HG03520 (cell line): Measurements from ENCODE around the gene SLITRK3.
A peak's percentile ranks its signal among the peaks of the same experiment; 100 is the strongest.

ENCODE experiments used
- ATAC-seq: cut with Tn5 transposase; IDR thresholded peaks from one replicate; pipeline ENCODE4 v1.9.1; 2021; ENCODE audit warnings: mild to moderate bottlenecking, moderate library complexity; ENCODE audit not compliant: unreplicated experiment

SLITRK3 gene, protein sequence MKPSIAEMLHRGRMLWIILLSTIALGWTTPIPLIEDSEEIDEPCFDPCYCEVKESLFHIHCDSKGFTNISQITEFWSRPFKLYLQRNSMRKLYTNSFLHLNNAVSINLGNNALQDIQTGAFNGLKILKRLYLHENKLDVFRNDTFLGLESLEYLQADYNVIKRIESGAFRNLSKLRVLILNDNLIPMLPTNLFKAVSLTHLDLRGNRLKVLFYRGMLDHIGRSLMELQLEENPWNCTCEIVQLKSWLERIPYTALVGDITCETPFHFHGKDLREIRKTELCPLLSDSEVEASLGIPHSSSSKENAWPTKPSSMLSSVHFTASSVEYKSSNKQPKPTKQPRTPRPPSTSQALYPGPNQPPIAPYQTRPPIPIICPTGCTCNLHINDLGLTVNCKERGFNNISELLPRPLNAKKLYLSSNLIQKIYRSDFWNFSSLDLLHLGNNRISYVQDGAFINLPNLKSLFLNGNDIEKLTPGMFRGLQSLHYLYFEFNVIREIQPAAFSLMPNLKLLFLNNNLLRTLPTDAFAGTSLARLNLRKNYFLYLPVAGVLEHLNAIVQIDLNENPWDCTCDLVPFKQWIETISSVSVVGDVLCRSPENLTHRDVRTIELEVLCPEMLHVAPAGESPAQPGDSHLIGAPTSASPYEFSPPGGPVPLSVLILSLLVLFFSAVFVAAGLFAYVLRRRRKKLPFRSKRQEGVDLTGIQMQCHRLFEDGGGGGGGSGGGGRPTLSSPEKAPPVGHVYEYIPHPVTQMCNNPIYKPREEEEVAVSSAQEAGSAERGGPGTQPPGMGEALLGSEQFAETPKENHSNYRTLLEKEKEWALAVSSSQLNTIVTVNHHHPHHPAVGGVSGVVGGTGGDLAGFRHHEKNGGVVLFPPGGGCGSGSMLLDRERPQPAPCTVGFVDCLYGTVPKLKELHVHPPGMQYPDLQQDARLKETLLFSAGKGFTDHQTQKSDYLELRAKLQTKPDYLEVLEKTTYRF

DNA sequence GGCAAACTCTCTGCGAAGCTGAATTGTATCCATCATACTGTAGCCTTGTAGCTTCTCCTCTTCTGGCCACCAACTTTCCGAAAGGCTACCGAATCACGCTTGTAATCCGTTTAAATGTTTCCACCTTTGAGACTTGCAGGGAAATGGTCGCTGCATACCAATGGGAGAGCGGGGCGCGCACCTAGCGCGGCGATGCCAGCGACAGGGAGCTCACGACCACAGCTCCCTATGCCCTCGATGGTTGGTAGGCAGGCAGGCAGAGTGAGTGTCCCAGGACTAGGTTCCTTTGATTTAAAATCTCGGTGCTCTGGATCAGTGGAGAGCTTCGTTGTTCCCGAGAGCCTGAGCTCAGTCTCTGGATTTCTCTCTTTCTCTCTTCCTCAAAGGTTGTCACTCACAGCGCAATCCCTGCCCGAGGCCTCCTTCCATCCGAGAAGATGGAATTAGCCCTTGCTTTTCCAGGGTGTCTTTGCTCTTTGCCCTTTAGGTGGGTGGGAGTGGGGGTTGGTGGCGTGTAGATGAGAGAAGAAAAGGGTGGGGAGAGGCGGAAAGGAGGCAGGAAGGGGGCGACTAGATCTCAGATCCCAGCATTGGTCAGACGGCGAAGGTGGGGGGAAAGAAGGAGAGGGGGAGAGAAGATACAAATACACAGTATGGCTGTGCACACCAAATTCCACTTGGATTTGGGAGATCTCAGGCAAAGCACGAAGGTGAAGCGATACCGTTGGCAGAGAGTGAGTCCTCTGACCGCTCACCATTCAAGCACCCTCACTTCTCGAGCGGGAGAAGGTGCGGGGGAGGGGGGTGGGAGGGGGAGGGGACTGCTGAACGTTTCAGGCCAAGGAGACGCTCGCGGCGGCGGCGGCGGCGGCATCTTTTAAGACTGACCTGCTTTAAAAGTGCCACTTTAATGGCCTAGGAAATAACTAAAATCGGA, at the start of gene SLITRK3:
SLITRK3 (minus strand) TSS at position 745 of the 937 bp plus-strand sequence. CDS start 5,554 bp downstream, outside the sequence.
- ATAC-seq: no peak

DNA sequence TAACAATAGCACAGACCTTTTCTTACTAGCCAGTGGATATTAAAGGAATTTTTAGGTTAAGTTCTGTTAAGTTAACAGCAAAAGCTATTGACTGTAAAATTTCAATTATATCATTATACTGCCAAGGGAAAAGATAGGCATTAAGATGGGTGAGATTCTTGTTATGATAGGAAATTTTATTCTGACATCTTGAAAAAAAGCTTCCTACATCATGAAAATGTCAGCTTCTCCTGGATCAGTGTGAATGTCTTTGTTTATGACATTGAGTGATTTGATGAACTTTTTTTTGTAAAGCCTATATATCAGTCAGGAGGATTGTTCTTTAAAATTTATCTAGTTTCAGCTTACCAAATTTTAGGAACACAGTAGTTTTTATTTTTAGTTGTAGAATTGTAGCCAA, 47.4 kb upstream of the SLITRK3 start:
- no peak for ATAC-seq

DNA sequence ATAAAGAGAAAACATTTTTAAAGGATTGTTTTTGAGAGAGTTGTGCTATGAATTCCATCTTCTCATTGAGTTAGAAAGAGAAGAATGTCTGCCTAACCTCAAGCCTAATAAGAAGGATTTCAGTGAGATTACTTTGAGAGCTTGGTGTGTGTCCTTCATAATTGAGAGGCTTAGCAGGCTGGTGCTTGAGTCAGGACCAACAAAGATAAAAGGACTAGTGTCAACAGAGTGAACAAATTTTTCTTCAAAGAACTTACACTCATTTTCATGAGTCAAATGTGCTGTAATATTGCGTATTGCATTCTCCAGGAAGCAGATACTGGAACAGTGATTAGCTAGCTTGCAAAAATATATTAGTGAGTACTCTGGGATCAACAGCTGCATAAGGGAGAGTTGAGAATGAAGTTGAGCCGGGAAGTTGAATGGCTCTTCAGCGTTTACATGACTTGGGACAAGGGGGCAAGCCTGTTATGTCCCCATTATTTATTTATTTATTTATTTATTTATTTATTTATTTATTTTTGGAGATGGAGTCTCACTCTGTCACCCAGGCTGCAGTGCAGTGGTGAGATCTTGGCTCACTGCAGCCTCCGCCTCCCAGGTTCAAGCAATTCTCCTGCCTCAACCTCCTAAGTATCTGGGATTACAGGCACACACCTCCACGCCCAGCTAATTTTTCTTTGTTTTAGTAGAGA, 37.5 kb upstream of the SLITRK3 start:
- no peak for ATAC-seq

DNA sequence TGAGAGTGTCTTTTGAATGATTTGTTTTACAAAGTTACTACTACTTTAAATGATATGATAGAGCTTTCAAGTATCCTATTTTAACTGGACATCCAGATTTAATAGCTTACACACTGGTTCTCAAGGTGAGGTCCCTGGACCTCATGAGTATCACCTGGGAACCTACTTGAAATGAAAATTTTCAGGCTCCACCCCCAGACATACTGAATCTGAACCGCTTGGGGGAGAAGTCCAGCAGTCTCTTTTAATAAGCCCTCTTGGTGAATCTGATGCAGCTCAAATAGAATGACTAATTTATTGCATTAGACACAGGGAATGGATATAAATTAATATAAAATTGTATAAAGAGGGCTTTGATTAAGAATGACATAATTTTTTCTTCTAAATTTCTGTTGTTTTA, 29.4 kb upstream of the SLITRK3 start:
- no peak for ATAC-seq

DNA sequence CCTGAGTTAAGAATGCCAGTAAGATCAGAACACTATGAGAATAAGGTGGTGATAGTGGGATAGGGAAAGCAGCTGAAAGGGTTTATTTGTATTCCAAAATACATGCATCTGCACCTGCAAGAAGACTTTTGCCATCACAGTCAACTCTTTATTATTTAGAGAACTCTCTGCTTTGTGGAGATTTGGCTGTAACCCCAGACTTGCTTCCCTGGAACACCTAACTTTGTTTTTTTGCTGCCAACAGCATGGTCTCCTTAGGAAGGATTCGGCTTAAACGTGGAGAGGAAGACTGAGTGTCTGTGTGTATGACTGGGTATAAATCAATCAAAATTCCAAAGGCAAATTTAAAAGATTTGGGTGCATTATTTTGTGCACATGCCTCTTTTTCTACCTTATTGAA, 21.6 kb upstream of the SLITRK3 start:
- ATAC-seq: no peak

DNA sequence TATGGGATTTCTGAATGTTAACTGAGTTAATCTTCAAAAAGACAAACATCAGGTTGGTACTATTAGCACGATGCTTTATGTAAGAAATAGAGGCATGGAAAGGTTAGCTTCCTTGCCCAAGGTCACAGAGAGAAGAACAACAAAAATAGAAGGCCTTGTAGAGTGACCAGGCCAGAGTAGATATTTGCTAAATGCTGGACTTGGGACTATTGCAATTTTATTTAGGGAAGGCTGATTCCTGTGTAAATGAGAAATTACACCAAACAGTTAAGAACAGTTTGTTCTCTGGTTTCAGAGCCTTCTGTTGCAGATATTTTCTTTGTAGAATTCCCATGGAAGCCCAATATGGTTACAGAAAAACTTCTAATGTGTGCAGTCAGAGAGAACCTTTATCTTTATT, 16.4 kb upstream of the SLITRK3 start:
- no peak for ATAC-seq

DNA sequence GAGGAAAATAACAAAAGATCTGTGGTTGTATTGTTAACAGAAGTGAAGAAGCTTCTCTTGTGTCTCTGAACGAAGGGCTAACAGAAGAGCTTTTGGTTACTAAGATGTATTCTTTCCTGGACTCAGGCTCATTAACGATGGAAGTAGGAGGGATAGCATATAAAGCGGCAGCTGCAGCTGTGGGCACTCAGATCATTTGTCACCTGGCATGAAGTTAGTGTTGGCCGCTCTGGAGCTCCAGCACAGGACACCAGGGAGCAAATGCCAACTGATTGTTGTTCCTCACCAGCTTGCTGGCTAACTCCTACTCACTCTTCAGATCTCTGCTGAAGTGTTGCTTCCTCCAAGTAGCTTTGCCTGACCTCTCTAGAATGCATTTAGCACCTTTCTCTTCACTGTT, 15.5 kb upstream of the SLITRK3 start:
- no peak for ATAC-seq

DNA sequence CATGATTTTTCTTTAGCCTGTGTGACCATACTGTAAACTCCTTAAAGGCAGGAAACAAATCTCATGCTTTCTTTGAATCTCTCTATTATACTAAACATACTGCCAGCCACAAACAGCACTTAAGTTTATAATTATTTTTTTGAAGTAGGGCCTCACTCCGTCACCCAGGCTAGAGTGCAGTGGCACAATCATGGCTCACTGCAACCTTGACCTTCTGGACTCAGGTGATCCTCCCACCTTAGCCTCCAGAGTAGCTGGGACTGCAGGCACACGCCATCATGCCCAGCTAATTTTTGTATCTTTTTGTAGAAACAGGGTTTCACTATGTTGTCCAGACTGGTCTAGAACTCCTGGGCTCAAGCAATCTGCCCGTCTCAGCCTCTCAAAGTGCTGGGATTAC, 14.5 kb upstream of the SLITRK3 start:
- ATAC-seq: no peak

DNA sequence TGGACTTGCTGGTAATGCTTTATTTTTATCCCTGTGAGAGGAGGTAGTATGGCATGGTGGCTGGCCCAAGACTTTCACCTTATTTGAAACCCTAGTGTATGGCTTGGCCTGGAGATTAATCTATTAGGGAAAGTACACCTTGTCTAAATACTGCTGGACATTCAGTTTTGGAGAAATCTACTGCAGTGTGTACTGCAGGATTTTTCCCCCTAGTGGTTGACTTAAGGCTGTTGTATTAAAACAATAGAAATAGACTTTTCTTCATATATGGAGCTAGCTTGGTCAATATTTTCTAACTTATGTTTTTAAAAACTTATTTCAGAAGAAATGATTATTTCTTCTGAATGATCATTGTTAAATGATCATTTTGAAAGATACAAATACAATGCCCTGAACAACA, 13.9 kb upstream of the SLITRK3 start:
- no peak for ATAC-seq

DNA sequence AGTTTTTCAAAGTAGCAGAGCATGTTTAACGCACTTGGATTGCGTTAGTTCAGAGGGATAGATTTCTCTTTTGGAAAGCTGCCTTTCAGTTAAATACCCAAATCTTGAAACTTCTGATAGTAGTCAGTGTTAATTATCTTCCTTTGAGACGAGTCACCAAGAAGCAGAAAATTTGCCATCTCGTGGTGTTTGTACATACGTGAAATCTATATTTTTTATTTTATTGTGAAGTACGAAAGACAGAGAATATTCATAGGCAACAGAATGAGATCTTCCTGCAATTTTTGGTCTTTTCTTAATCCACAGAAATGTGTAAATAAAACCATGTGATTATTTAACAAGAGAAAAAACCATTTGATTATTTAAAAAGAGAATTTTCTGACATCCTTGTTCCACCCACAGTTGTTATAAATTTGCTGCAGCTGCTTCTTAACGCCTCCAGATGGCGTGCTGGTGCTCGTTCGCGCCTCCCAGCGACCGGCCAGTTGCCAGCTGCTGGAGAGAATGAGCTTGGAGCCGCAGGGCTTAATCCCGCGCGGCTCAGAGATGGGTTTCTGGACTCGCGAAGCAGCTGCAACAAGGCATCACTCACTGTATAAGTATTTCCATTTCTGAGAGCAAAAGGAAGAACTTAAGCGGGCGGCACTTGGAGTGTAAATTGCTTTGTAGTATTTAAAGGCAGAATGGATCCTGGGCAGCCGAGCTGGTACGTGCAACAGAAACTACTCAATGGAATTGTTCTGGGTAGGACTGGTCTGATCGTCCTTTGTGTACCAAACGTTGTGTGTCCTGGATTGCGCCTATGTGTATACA, 10.5 kb upstream of the SLITRK3 start:
- peak; percentile 96 for ATAC-seq

DNA sequence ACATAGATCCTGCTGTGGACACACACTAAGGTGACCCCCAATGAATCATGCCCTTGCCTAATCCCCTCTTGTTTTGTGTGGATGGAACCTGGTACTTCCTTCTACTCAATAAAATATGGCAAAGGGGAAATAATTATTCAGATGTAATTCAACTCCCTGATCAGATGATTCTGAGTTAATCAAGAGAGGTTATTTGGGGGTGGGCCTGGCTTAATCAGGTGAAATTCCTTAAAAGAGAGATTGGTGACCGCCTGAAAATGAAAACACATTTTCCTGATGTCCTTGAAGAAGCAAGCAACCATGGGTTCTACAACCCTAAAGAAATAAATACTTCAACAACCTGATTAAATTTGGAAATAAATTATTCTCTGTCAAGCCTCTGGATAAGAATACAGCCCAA, 8.3 kb upstream of the SLITRK3 start:
- ATAC-seq: no peak

DNA sequence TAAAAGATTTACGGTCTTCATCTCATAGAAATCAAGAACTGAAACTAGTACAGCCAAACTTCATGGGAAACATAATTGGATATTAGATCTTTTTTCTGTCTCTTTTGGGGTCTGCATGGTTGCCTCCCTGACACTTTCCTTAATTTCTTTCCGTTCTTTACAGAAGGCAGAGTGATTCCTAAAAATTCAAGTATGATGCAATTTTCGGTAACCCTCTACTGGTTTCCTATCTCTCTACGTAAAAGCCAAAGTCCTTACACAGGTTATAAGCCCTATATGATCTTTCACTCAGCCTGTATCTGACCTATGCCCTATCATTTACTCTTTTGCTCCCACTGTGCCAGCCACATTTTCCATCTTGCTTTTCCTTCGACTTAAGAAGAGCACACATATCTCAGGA, 6.8 kb upstream of the SLITRK3 start:
- ATAC-seq: no peak

DNA sequence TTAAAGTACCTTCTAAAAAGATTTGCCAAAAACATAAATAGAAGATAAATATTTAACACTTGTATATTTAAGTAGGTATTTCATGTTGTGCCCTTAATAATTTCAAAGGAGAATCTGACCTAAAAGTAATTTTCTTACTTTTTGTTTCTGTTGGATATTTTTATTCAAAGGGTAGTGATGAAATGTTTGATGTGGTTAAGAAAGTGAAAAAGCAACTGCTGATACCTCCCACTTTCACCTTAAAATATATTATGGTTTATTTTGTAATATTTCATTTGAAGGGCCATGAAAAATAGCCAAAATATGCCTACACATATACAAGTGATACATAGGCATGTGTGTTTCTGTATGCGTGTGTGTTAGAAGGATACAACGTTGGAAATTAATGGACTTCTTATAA, 5.8 kb upstream of the SLITRK3 start:
- no peak for ATAC-seq

DNA sequence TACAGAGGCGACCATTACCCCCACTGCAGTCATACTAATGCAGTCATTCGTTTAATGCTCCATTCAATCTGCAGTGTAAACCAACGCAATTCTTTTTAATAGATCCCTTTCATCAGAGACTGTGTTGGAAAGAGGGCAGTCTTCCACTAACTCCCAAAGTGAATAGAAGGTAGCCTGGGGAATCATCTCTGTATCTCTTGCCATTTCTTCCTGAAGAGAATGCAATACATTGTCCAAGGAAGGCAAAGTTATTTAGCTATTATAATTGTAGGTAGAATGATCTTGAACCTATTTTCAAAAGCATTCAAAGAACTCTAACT, 1.3 kb upstream of the SLITRK3 start:
- ATAC-seq: no peak

DNA sequence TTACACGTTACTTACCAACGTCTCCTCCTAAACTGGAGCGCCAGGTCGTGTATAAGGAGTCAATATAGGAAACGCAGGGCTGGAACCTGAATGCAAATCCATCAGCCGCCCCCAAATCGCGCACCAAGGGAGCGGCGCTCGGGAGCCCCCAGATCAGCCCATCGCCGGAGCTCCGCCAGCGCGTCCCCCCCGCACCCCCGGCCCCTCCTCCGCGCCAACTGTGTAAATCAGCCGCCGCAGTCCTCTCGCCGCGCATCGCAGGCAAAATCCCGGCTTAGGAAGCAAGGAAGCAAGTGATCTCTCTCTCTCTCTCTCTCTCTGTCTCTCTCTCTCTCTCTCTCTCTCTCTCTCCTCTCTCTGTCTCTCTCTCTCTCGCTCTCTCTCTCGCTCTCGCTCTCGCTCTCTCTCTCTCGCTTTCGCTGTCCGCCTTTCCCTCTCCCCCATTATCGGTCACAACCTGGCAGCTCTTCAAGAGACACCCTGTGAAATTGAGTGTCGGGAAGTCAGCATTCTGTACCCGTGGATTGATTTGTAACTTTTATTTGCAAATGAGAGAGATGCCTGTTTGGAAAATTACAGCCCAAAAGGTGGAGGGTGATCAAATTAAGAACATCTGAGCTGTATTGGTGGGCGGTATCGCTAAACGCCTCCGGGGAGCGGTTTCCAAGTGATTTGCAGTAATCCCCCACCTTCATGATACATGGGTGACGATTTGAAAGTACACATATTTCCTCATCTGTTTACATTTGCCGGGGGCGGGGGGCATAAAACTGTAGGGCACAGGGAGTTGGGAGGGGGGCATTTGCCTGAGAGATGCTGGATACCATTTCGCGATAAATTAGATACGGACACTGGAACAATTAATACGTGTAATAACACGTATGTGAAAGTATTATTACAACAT, 645 bp upstream of the SLITRK3 start:
- ATAC-seq: no peak

DNA sequence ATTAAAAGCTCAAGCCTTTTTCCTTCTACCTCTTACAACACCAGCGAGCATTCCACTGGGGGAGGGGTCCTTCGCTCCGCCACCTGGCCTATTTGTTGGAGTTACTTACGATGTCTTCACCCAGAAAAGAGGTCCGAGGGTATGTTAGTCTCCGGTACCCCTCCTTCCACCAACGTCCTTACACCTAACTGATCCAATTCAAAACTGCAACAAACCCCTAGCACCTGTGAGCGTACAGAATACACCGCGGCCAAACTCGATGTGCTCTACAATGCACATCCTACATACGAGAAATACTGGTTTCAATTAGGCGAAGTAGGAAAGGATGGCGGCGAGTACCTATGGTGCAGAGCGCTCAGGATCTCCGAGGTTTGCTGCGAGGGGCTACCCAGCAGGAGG, 944 bp downstream of the SLITRK3 start:
- no peak for ATAC-seq

DNA sequence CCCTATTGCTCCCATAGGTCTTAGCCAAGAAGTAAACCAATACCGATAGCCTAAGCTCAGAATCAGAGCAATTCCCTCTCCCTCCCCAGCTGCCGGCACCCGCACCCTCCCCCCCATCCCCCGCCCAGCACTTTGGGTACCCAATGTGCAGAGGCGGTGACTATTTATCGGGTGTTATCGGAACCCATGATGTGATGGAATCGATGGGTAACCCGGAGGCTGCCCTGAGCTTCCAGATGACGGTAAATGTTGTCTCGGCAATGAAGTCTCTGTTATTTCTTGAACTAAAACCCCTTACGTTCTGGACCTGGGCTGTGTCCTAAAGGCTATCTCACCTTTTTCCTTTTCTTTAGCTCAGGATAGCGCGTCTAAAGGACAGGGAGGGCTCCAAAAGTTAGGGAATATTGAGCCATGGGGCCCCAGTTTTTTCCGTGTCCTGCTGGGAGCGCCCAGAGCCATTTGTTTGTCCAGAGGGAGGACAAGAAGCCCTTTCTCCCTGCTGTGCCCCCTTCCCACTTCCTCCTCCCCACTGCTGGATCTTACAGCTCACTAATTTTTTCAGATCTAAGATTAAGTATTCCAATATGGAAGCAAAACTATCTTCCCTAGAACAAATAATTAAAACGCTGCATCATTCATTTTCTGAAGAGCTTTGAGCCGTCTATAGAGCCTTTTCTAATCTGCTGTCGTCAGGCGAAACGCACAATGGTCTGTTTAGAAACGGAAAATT, 1.5 kb downstream of the SLITRK3 start:
- no peak for ATAC-seq
